ENCODE data around the gene CLDN10.

GRCh38 chr13:95547531-95548167, 4.9 kb upstream of the CLDN10 start:
- TF ChIP-seq POLR2A (IDR thresholded peaks at IDR 0.05; ENCODE audit: low read depth, low read length) (no peak), TAF1 (IDR thresholded peaks at IDR 0.05; ENCODE audit: borderline replicate concordance, low read depth, low read length) (no peak)

Measured in GM12892 (cell line).